ENCODE results near the gene HTR3E. TPM values are rescaled to one million over a fixed set of nuclear protein-coding genes. Genes with fewer than 3 reads are reported as not detected.

Gene HTR3E
- total RNA-seq, 2 experiments from 2014 or later, result not detected

Other genes with a start within 250 kb of the HTR3E start
- 10 to 100 TPM; 55.9 to 91.9 TPM for gene PARL, start 212.2 kb upstream of the HTR3E start, total RNA-seq
- 10 to 100 TPM; 12.5 to 15.8 TPM for gene ABCC5, start 79.2 kb upstream of the HTR3E start, total RNA-seq
- gene HTR3D, start 65.3 kb upstream of the HTR3E start, total RNA-seq, result not detected
- not detected for gene HTR3C, start 44.0 kb upstream of the HTR3E start, total RNA-seq
- 10 to 100 TPM; 46.4 to 60.6 TPM for gene EIF2B5, start 38.3 kb downstream of the HTR3E start, total RNA-seq
- 10 to 100 TPM; 24.9 to 29.6 TPM for gene DVL3, start 58.3 kb downstream of the HTR3E start, total RNA-seq
- gene AP2M1, start 77.8 kb downstream of the HTR3E start, total RNA-seq, result 100 to 1,000 TPM; 192 to 204 TPM
- gene ABCF3, start 89.1 kb downstream of the HTR3E start, total RNA-seq, result 10 to 100 TPM; 58.2 to 66.2 TPM
- gene VWA5B2, start 132.5 kb downstream of the HTR3E start, total RNA-seq, result not detected
- 10 to 100 TPM; 39.9 to 40.9 TPM for gene ALG3, start 151.9 kb downstream of the HTR3E start, total RNA-seq
- 1 to 10 TPM; 4.8 to 5.8 TPM for gene EEF1AKMT4, start 152.6 kb downstream of the HTR3E start, total RNA-seq
- under 1 TPM; 0.18 to 0.25 TPM for gene CAMK2N2, start 164.5 kb downstream of the HTR3E start, total RNA-seq
- not detected for gene ECE2, start 179.0 kb downstream of the HTR3E start, total RNA-seq
- gene PSMD2, start 202.2 kb downstream of the HTR3E start, total RNA-seq, result 100 to 1,000 TPM; 207 to 236 TPM
- gene EIF4G1, start 217.5 kb downstream of the HTR3E start, total RNA-seq, result 100 to 1,000 TPM; 479 to 556 TPM
- gene FAM131A, start 240.5 kb downstream of the HTR3E start, total RNA-seq, result 1 to 10 TPM; 3.7 to 4.5 TPM

Data from activated CD4-positive, alpha-beta T cell treated with anti-CD3 and anti-CD28 coated beads for 36 hours (primary cell).